Panc1 (cell line): ENCODE measurements around the gene MYO1E. TPM values are rescaled to one million over a fixed set of nuclear protein-coding genes. Genes with fewer than 3 reads are reported as not detected.

Experiments
- ATAC-seq: fragments of 200-7000 bp; cut with Tn5 transposase; 2 replicates; pipeline ENCODE4 v1.9.1; 2020; ENCODE audit warnings: mild to moderate bottlenecking, moderate library complexity
- BruUV-seq: library from RNA; stranded (reverse); fragments of 400-500 nt; replicated peaks from 2 replicates; lab custom pipeline; 2021; lab: Mats Ljungman, UMichigan
- CTCF ChIA-PET: fragments of 300-600 bp; sonication (Branson Sonifier 250); formaldehyde crosslinking; loops from one replicate; lab custom pipeline; 2022; ENCODE audit warnings: antibody characterized with exemption; lab: Charles Lee
- POLR2A ChIA-PET: fragments of 300-600 bp; sonication (Branson Sonifier 250); formaldehyde crosslinking; loops from one replicate; lab custom pipeline; 2022; ENCODE audit warnings: antibody characterized with exemption; lab: Charles Lee
- DNase-seq: peaks from one replicate; pipeline ENCODE4 v3.0.0-alpha.2; 2010; ENCODE audit warnings: low read depth, low spot score
- H3K27ac ChIP-seq: 2 replicates; pipeline ENCODE4 v1.5.1; 2011; ENCODE audit warnings: mild to moderate bottlenecking, low read length, inconsistent platforms
- H3K27me3 ChIP-seq: fragments of 200-500 bp; sonication (Bioruptor generic); 2 replicates; pipeline ENCODE4 v1.6.0; 2014; ENCODE audit warnings: low read length, inconsistent platforms; ENCODE audit not compliant: control insufficient read depth, insufficient read depth
- H3K36me3 ChIP-seq: fragments of 200-500 bp; sonication (Bioruptor generic); 2 replicates; pipeline ENCODE4 v1.5.1; 2014; ENCODE audit warnings: inconsistent platforms, mild to moderate bottlenecking, low read length, moderate library complexity; ENCODE audit not compliant: control insufficient read depth, insufficient read depth
- H3K4me1 ChIP-seq: 2 replicates; pipeline ENCODE4 v1.5.1; 2011; ENCODE audit warnings: inconsistent platforms, mild to moderate bottlenecking, low read length, moderate library complexity; ENCODE audit not compliant: control insufficient read depth, insufficient read depth
- H3K4me3 ChIP-seq, 2 experiments: 2 replicates each; pipeline ENCODE4 v1.5.1; 2011 to 2012; ENCODE audit warnings: low read depth in 2 of 2, low read length in 2 of 2, mild to moderate bottlenecking in 2 of 2, inconsistent platforms in 1 of 2, moderate library complexity in 1 of 2
- H3K9me3 ChIP-seq: fragments of 200-500 bp; sonication (Bioruptor generic); 2 replicates; pipeline ENCODE4 v1.5.1; 2014; ENCODE audit warnings: low read depth, mild to moderate bottlenecking, inconsistent platforms, low read length, moderate library complexity; ENCODE audit not compliant: control insufficient read depth, insufficient read depth
- CTCF ChIP-seq: fragments of 450-650 bp; IDR thresholded peaks from 2 replicates; pipeline ENCODE4 v1.5.1; 2017; ENCODE audit warnings: mild to moderate bottlenecking
- POLR2AphosphoS5 ChIP-seq: IDR thresholded peaks from 2 replicates; pipeline ENCODE4 v1.6.1; 2012; ENCODE audit warnings: mild to moderate bottlenecking, low read depth, low read length, moderate library complexity
- REST ChIP-seq, 2 experiments: IDR thresholded peaks; 2 replicates each; pipeline ENCODE4 v1.6.1; 2011 to 2012; ENCODE audit warnings: low read depth in 2 of 2, control low read depth in 1 of 2, low read length in 1 of 2, mild to moderate bottlenecking in 1 of 2, moderate library complexity in 1 of 2; ENCODE audit not compliant: insufficient read depth in 1 of 2
- SIN3A ChIP-seq: IDR thresholded peaks from 2 replicates; pipeline ENCODE4 v1.6.1; 2012; ENCODE audit warnings: low read depth, mild to moderate bottlenecking, low read length, moderate library complexity, borderline replicate concordance; ENCODE audit not compliant: insufficient read depth
- TCF7L2 ChIP-seq: IDR thresholded peaks from 2 replicates; pipeline ENCODE4 v1.6.1; 2011; ENCODE audit warnings: mild to moderate bottlenecking, low read depth, low read length, inconsistent platforms
- in situ Hi-C: cut with HindIII; loops from 2 replicates; pipeline ENCODE4 v1.10.0; 2016; ENCODE audit warnings: low sequenced_read_pairs, low pct_unique_long_range_greater_than_20kb
- intact Hi-C: fragments of 100-400 bp; cut with micrococcal nuclease; formaldehyde crosslinking; loops from one replicate; pipeline ENCODE4 v1.10.0; 2022; ENCODE audit not compliant: unreplicated experiment
- total RNA-seq: library from RNA; stranded (reverse); gene quantifications from one replicate; pipeline ENCODE4 v1.2.1, GENCODE V29; 2021; ENCODE audit not compliant: unreplicated experiment

The MYO1E gene
- total RNA-seq, 1 experiment from 2014 or later = 161 TPM

- ChIA-PET POLR2A (interaction anchor here (0.6 to 1.0 kb wide), 3 partner anchors 13 to 281 kb away, joined by 3 to 14 read pairs (median 11); no protein-coding TSS in a partner anchor), CTCF (interaction anchor here (0.6 kb wide), 2 partner anchors 22 to 119 kb away, joined by 6 to 7 read pairs; no protein-coding TSS in a partner anchor)
- intact Hi-C loops = no loop called here
- H3K27me3 ChIP-seq = no peaks in the 10 kb centered on the region
- H3K27ac ChIP-seq = no peak overlapping the region
- no peak for TF ChIP-seq SIN3A
- no peak for TF ChIP-seq TCF7L2
- no peak for TF ChIP-seq POLR2AphosphoS5
- no peak for TF ChIP-seq REST (IDR thresholded peaks at IDR 0.05; ENCODE audit: insufficient read depth in 1 of 2, low read depth in 2 of 2, low read length in 1 of 2)
- TF ChIP-seq CTCF = no peak
- no peaks in the 10 kb centered on the region for H3K9me3 ChIP-seq
- BruUV-seq = no TSS peak
- no peak for DNase-seq
- H3K4me3 ChIP-seq = no peak overlapping the region
- no peaks in the 10 kb centered on the region for H3K36me3 ChIP-seq
- H3K4me1 ChIP-seq = peaks cover 32% of the 10 kb centered on the region
- no peak for ATAC-seq
- in situ Hi-C loops = no loop called here
Observed at GRCh38 chr15:59366333-59367021, 6.2 kb downstream of the MYO1E start.

- Histone ChIP-seq H3K27me3 (no peaks in the 10 kb centered on the region), H3K9me3 (no peaks in the 10 kb centered on the region), H3K4me3 (no peak overlapping the region), H3K27ac (no peak overlapping the region), H3K36me3 (no peaks in the 10 kb centered on the region), H3K4me1 (peaks cover 12% of the 10 kb centered on the region)
- intact Hi-C loops (no loop called here), in situ Hi-C loops (no loop called here)
- DNase-seq (no peak), ATAC-seq (no peak)
- ChIA-PET POLR2A (no interaction called here), CTCF (no interaction called here)
- TF ChIP-seq CTCF = no peak
- TF ChIP-seq REST (IDR thresholded peaks at IDR 0.05; ENCODE audit: insufficient read depth in 1 of 2, low read depth in 2 of 2, low read length in 1 of 2) = no peak
- TF ChIP-seq TCF7L2 = no peak
- TF ChIP-seq POLR2AphosphoS5 = no peak
- no peak for TF ChIP-seq SIN3A
- BruUV-seq = no TSS peak
Observed at GRCh38 chr15:59364248-59364647, 8.4 kb downstream of the MYO1E start.
